ENCODE data around the gene PARD3B. TPM values are rescaled to one million over a fixed set of nuclear protein-coding genes. Genes with fewer than 3 reads are reported as not detected.
A peak's percentile ranks its signal among the peaks of the same experiment; 100 is the strongest.

Gene PARD3B
- total RNA-seq, 1 experiment from 2014 or later = 7.6 TPM

DNA sequence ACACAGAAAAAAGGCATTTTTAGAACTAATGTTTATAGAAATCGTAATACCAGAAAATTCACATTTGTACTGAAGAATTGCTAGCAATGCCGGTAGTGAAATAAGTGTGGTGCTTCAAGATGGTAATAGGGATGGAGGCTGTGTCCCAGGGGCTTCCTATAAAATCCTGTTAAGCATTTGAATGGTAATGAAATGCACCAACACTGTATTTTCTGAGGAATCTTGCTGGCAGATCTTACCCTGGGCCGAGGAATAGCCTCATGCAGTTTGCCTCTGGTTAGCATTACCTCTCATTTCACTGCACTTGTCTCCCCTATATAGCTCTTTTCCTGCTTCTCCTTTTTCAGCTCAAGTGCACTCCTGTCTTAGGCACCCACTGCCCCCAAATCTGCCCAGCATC is 635.5 kb downstream of the PARD3B start:
- TF ChIP-seq, protein P1, sequence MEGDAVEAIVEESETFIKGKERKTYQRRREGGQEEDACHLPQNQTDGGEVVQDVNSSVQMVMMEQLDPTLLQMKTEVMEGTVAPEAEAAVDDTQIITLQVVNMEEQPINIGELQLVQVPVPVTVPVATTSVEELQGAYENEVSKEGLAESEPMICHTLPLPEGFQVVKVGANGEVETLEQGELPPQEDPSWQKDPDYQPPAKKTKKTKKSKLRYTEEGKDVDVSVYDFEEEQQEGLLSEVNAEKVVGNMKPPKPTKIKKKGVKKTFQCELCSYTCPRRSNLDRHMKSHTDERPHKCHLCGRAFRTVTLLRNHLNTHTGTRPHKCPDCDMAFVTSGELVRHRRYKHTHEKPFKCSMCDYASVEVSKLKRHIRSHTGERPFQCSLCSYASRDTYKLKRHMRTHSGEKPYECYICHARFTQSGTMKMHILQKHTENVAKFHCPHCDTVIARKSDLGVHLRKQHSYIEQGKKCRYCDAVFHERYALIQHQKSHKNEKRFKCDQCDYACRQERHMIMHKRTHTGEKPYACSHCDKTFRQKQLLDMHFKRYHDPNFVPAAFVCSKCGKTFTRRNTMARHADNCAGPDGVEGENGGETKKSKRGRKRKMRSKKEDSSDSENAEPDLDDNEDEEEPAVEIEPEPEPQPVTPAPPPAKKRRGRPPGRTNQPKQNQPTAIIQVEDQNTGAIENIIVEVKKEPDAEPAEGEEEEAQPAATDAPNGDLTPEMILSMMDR (conservative IDR thresholded peaks at IDR 0.05; ENCODE audit: low read depth, low read length) = no peak
- no peak for TF ChIP-seq EZH2 (IDR thresholded peaks at IDR 0.05; ENCODE audit: borderline replicate concordance, low read depth, low read length, poor library complexity, severe bottlenecking)
- DNase-seq (ENCODE audit: low spot score) = no peak
- no TSS peak for BruUV-seq (replicated peaks)

DNA sequence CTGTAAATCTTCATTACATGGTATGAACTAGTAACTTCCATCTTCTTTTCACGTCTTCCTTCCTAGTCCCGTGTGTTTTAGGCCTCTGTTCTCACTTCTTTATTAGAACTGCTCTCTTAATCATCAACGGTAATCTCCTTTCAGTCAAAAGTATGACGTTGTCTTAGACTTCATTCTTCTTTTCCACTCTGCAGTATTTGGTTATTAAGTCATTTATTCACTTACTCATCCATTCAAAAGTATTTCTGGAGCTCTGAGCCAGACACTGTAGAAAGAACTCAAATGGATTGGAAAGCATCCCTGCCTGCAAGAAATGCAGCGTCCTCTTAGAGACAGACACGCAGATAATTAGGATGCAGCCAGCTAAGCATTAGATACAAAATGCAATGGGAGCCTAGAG is 642.5 kb downstream of the PARD3B start:
- Histone ChIP-seq H3K27ac (ENCODE audit: low read depth, low read length, poor library complexity, severe bottlenecking) (no peak overlapping the region), H3K4me3 (ENCODE audit: low read depth, low read length, poor library complexity, severe bottlenecking) (no peak overlapping the region), H3K36me3 (ENCODE audit: insufficient read depth, low read length, poor library complexity, severe bottlenecking) (no peaks in the 10 kb centered on the region), H3K27me3 (replicated peaks; ENCODE audit: insufficient read depth, low read depth, low read length, poor library complexity) (no peaks in the 10 kb centered on the region), H3K9me3 (ENCODE audit: low read depth, low read length, poor library complexity, severe bottlenecking) (no peaks in the 10 kb centered on the region), H3K4me1 (ENCODE audit: insufficient read depth, low read length, poor library complexity, severe bottlenecking) (peaks cover 14% of the 10 kb centered on the region)
- BruUV-seq (replicated peaks) = no TSS peak
- TF ChIP-seq EZH2 (IDR thresholded peaks at IDR 0.05; ENCODE audit: borderline replicate concordance, low read depth, low read length, poor library complexity, severe bottlenecking) = no peak
- TF ChIP-seq, protein P1 (conservative IDR thresholded peaks at IDR 0.05; ENCODE audit: low read depth, low read length) = no peak
- ChIA-PET CTCF (no interaction called here), POLR2A (ENCODE audit: low non-redundant PET) (no interaction called here)
- intact Hi-C loops (cut with micrococcal nuclease; ENCODE audit: unreplicated experiment) = loop anchor here (5.0 kb wide), 1 partner anchor 495 kb away; the partner anchor contains the start of gene NRP2
- DNase-seq (ENCODE audit: low spot score) = no peak

More for the DNA sequence above, 635.5 kb downstream of the PARD3B start:
- Histone ChIP-seq H3K4me1 (ENCODE audit: insufficient read depth, low read length, poor library complexity, severe bottlenecking) (peaks cover 7% of the 10 kb centered on the region), H3K9me3 (ENCODE audit: low read depth, low read length, poor library complexity, severe bottlenecking) (no peaks in the 10 kb centered on the region), H3K36me3 (ENCODE audit: insufficient read depth, low read length, poor library complexity, severe bottlenecking) (no peaks in the 10 kb centered on the region), H3K27ac (ENCODE audit: low read depth, low read length, poor library complexity, severe bottlenecking) (no peak overlapping the region), H3K4me3 (ENCODE audit: low read depth, low read length, poor library complexity, severe bottlenecking) (no peak overlapping the region), H3K27me3 (replicated peaks; ENCODE audit: insufficient read depth, low read depth, low read length, poor library complexity) (no peaks in the 10 kb centered on the region)
- ChIA-PET CTCF (no interaction called here), POLR2A (ENCODE audit: low non-redundant PET) (no interaction called here)
- intact Hi-C loops (cut with micrococcal nuclease; ENCODE audit: unreplicated experiment) = no loop called here

DNA sequence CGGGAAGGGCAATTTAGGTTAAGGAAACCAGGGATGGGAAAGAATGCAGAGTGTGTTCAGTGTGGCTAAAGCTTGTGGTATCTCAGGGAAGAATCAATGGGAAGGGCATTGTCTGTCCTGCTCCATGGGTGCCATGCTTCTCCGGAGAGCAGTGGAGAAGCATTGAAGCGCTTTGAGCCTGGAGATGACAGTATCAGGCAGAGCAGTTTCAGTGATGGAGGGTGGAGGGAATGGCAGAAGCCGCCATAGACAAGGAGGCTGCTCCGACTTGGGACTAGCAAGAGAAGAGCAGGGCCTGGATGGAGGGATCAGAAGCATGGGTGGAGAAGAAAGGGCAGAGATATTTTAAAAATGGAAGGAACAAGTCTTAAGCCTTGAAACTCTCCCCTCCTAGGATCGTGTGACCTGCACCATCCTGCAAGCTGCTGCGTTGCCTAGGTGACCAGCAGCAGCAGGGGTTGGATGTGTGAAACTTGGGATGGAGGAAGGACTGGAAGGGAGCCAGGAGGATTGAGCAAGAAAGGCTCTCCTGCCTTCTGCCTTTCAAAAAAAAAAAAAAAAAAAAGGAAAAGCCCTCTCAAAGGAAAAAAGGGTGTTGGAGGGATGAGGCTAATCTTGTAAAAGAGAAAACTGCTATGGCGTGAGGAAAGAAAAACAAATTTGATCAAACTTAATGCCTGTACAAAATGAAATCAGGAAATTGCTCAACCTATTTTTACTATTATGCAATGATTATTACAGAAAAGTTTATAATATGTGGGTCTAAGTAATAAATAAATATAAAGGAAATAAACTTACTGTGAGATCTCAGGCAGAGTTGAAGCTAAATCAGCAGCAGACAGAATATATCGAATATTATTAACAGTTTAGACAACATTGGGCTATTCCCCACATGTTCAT is 643.2 kb downstream of the PARD3B start:
- H3K9me3 ChIP-seq (ENCODE audit: low read depth, low read length, poor library complexity, severe bottlenecking) = no peaks in the 10 kb centered on the region
- H3K4me3 ChIP-seq (ENCODE audit: low read depth, low read length, poor library complexity, severe bottlenecking) = no peak overlapping the region
- peaks cover 14% of the 10 kb centered on the region for H3K4me1 ChIP-seq (ENCODE audit: insufficient read depth, low read length, poor library complexity, severe bottlenecking)
- no peaks in the 10 kb centered on the region for H3K36me3 ChIP-seq (ENCODE audit: insufficient read depth, low read length, poor library complexity, severe bottlenecking)
- BruUV-seq (replicated peaks) = no TSS peak
- intact Hi-C loops (cut with micrococcal nuclease; ENCODE audit: unreplicated experiment) = loop anchor here (5.0 kb wide), 1 partner anchor 494 kb away; the partner anchor contains the start of gene NRP2
- peak; percentile 76 for DNase-seq (ENCODE audit: low spot score)
- no peak for TF ChIP-seq EZH2 (IDR thresholded peaks at IDR 0.05; ENCODE audit: borderline replicate concordance, low read depth, low read length, poor library complexity, severe bottlenecking)
- TF ChIP-seq, protein P1 (conservative IDR thresholded peaks at IDR 0.05; ENCODE audit: low read depth, low read length) = no peak
- CTCF ChIA-PET = no interaction called here
- H3K27me3 ChIP-seq (replicated peaks; ENCODE audit: insufficient read depth, low read depth, low read length, poor library complexity) = no peaks in the 10 kb centered on the region
- H3K27ac ChIP-seq (ENCODE audit: low read depth, low read length, poor library complexity, severe bottlenecking) = no peak overlapping the region
- POLR2A ChIA-PET (ENCODE audit: low non-redundant PET) = no interaction called here

Measured in A673 (cell line).